ENCODE data around the gene SCTR.

SCTR gene

GRCh38 chr2:119483395-119483753, 40.9 kb downstream of the SCTR start:
- no peak for TF ChIP-seq CTCF (IDR thresholded peaks at IDR 0.05; ENCODE audit: low read depth, low read length)
- TF ChIP-seq MYC (IDR thresholded peaks at IDR 0.05; ENCODE audit: low read depth, low read length), result no peak
- no peak overlapping the region for H3K4me3 ChIP-seq (ENCODE audit: low read depth, low read length)
- DNase-seq (ENCODE audit: low read depth), result no peak

GRCh38 chr2:119482481-119483394, 41.5 kb downstream of the SCTR start:
- H3K4me3 ChIP-seq (ENCODE audit: low read depth, low read length), result no peak overlapping the region
- TF ChIP-seq MAX (IDR thresholded peaks at IDR 0.05; ENCODE audit: low read depth, low read length) (no peak), POLR2A (IDR thresholded peaks at IDR 0.05; ENCODE audit: extremely low read depth, insufficient read length) (no peak), CTCF (IDR thresholded peaks at IDR 0.05; ENCODE audit: low read depth, low read length) (no peak), MYC (IDR thresholded peaks at IDR 0.05; ENCODE audit: low read depth, low read length) (no peak)
- DNase-seq (ENCODE audit: low read depth), result peak; percentile 52

GRCh38 chr2:119481501-119482455, 42.5 kb downstream of the SCTR start:
- DNase-seq (ENCODE audit: low read depth), result no peak
- no peak overlapping the region for H3K4me3 ChIP-seq (ENCODE audit: low read depth, low read length)
- TF ChIP-seq CTCF (IDR thresholded peaks at IDR 0.05; ENCODE audit: low read depth, low read length) (no peak), MAX (IDR thresholded peaks at IDR 0.05; ENCODE audit: low read depth, low read length) (no peak), MYC (IDR thresholded peaks at IDR 0.05; ENCODE audit: low read depth, low read length) (no peak), POLR2A (IDR thresholded peaks at IDR 0.05; ENCODE audit: extremely low read depth, insufficient read length) (no peak)

GRCh38 chr2:119480718-119481142, 43.6 kb downstream of the SCTR start:
- no peak overlapping the region for H3K4me3 ChIP-seq (ENCODE audit: low read depth, low read length)
- DNase-seq (ENCODE audit: low read depth), result no peak
- TF ChIP-seq POLR2A (IDR thresholded peaks at IDR 0.05; ENCODE audit: extremely low read depth, insufficient read length) (no peak), CTCF (IDR thresholded peaks at IDR 0.05; ENCODE audit: low read depth, low read length) (no peak), MAX (IDR thresholded peaks at IDR 0.05; ENCODE audit: low read depth, low read length) (no peak)

- no peak for TF ChIP-seq MYC (IDR thresholded peaks at IDR 0.05; ENCODE audit: low read depth, low read length)
- no peak for TF ChIP-seq POLR2A (IDR thresholded peaks at IDR 0.05; ENCODE audit: extremely low read depth, insufficient read length)
- no peak for TF ChIP-seq CTCF (IDR thresholded peaks at IDR 0.05; ENCODE audit: low read depth, low read length)
- no peak for TF ChIP-seq MAX (IDR thresholded peaks at IDR 0.05; ENCODE audit: low read depth, low read length)
- H3K4me3 ChIP-seq (ENCODE audit: low read depth, low read length), result no peak overlapping the region
- no peak for DNase-seq (ENCODE audit: low read depth)
These were observed 44.1 kb downstream of the SCTR start for GRCh38 chr2:119480184-119480583.
